Measurements from ENCODE around the gene ZNF157.
A peak's percentile ranks its signal among the peaks of the same experiment; 100 is the strongest.
"Not testable (repeated sequence)": the region's sequence is repeated elsewhere in the genome, so short reads cannot be mapped to it uniquely, and the experiment has no call there.

Gene ZNF157

GRCh38 chrX:47370278-47370677 is at the start of gene ZNF157:
Gene ZNF157 (plus strand): TSS chrX:47370578. CDS start chrX:47370669, 91 bp downstream.
- Mint-ChIP-seq H3K27ac (no peak within 1 kb of the TSS), H3K27me3 (no peaks in the 10 kb centered on the region), H3K4me1 (ENCODE audit: low read depth) (peaks cover 13% of the 10 kb centered on the region), H3K4me3 (no peak within 1 kb of the TSS), H3K9me3 (ENCODE audit: low read depth) (no peaks in the 10 kb centered on the region), H3K36me3 (no peaks in the 10 kb centered on the region)

GRCh38 chrX:47321386-47321785 is 49.0 kb upstream of the ZNF157 start:
- no peak overlapping the region for H3K27ac Mint-ChIP-seq
- no peak overlapping the region for H3K4me3 Mint-ChIP-seq
- H3K27me3 Mint-ChIP-seq: no peaks in the 10 kb centered on the region
- H3K9me3 Mint-ChIP-seq (ENCODE audit: low read depth): no peaks in the 10 kb centered on the region
- H3K4me1 Mint-ChIP-seq (ENCODE audit: low read depth): no peaks in the 10 kb centered on the region
- H3K36me3 Mint-ChIP-seq: no peaks in the 10 kb centered on the region

- no peak overlapping the region for H3K4me3 Mint-ChIP-seq
- no peaks in the 10 kb centered on the region for H3K36me3 Mint-ChIP-seq
- H3K9me3 Mint-ChIP-seq (ENCODE audit: low read depth): no peaks in the 10 kb centered on the region
- H3K4me1 Mint-ChIP-seq (ENCODE audit: low read depth): no peaks in the 10 kb centered on the region
- no peaks in the 10 kb centered on the region for H3K27me3 Mint-ChIP-seq
- no peak overlapping the region for H3K27ac Mint-ChIP-seq
Observed at GRCh38 chrX:47321823-47322371, 48.5 kb upstream of the ZNF157 start.

- Mint-ChIP-seq H3K27ac (no peak overlapping the region), H3K4me1 (ENCODE audit: low read depth) (no peaks in the 10 kb centered on the region), H3K9me3 (ENCODE audit: low read depth) (no peaks in the 10 kb centered on the region), H3K36me3 (no peaks in the 10 kb centered on the region), H3K27me3 (no peaks in the 10 kb centered on the region), H3K4me3 (no peak overlapping the region)
Observed at GRCh38 chrX:47327902-47328301, 42.5 kb upstream of the ZNF157 start.

GRCh38 chrX:47332729-47333128 is 37.6 kb upstream of the ZNF157 start:
- not testable (repeated sequence) for H3K36me3 Mint-ChIP-seq; H3K9me3 Mint-ChIP-seq (ENCODE audit: low read depth); H3K4me3 Mint-ChIP-seq; H3K27me3 Mint-ChIP-seq; H3K27ac Mint-ChIP-seq; H3K4me1 Mint-ChIP-seq (ENCODE audit: low read depth)

- Mint-ChIP-seq H3K9me3 (ENCODE audit: low read depth) (no peaks in the 10 kb centered on the region), H3K4me1 (ENCODE audit: low read depth) (no peaks in the 10 kb centered on the region), H3K36me3 (no peaks in the 10 kb centered on the region), H3K4me3 (no peak overlapping the region), H3K27ac (no peak overlapping the region), H3K27me3 (no peaks in the 10 kb centered on the region)
Observed at GRCh38 chrX:47351706-47352105, 18.7 kb upstream of the ZNF157 start.

- Mint-ChIP-seq H3K27ac (peak overlapping the region; percentile 89), H3K9me3 (ENCODE audit: low read depth) (no peaks in the 10 kb centered on the region), H3K36me3 (no peaks in the 10 kb centered on the region), H3K4me1 (ENCODE audit: low read depth) (peaks cover 16% of the 10 kb centered on the region), H3K27me3 (no peaks in the 10 kb centered on the region), H3K4me3 (peak overlapping the region; percentile 69)
Observed at GRCh38 chrX:47358387-47359065, 11.9 kb upstream of the ZNF157 start.

GRCh38 chrX:47360423-47361179 is 9.8 kb upstream of the ZNF157 start:
- Mint-ChIP-seq H3K4me1 (ENCODE audit: low read depth) (peaks cover 16% of the 10 kb centered on the region), H3K27ac (no peak overlapping the region), H3K4me3 (no peak overlapping the region), H3K27me3 (no peaks in the 10 kb centered on the region), H3K36me3 (no peaks in the 10 kb centered on the region), H3K9me3 (ENCODE audit: low read depth) (no peaks in the 10 kb centered on the region)

GRCh38 chrX:47361538-47362511 is 8.6 kb upstream of the ZNF157 start:
- Mint-ChIP-seq H3K4me1 (ENCODE audit: low read depth) (peaks cover 25% of the 10 kb centered on the region), H3K4me3 (no peak overlapping the region), H3K27ac (no peak overlapping the region), H3K36me3 (no peaks in the 10 kb centered on the region), H3K9me3 (ENCODE audit: low read depth) (no peaks in the 10 kb centered on the region), H3K27me3 (no peaks in the 10 kb centered on the region)

GRCh38 chrX:47366041-47366722 is 4.2 kb upstream of the ZNF157 start:
- peaks cover 16% of the 10 kb centered on the region for H3K4me1 Mint-ChIP-seq (ENCODE audit: low read depth)
- no peaks in the 10 kb centered on the region for H3K36me3 Mint-ChIP-seq

GRCh38 chrX:47373198-47373597 is 2.8 kb downstream of the ZNF157 start:
- H3K36me3 Mint-ChIP-seq: peaks cover 2% of the 10 kb centered on the region
- H3K4me1 Mint-ChIP-seq (ENCODE audit: low read depth): peaks cover 3% of the 10 kb centered on the region
- no peak overlapping the region for H3K4me3 Mint-ChIP-seq
- no peaks in the 10 kb centered on the region for H3K27me3 Mint-ChIP-seq
- H3K27ac Mint-ChIP-seq: no peak overlapping the region
- H3K9me3 Mint-ChIP-seq (ENCODE audit: low read depth): no peaks in the 10 kb centered on the region

More at GRCh38 chrX:47366041-47366722, 4.2 kb upstream of the ZNF157 start:
- Mint-ChIP-seq H3K4me3 (peak overlapping the region; percentile 93), H3K9me3 (ENCODE audit: low read depth) (no peaks in the 10 kb centered on the region), H3K27me3 (no peaks in the 10 kb centered on the region), H3K27ac (peak overlapping the region; percentile 96)

GRCh38 chrX:47380268-47380667 is 9.9 kb downstream of the ZNF157 start:
- peaks cover 2% of the 10 kb centered on the region for H3K36me3 Mint-ChIP-seq
- peaks cover 25% of the 10 kb centered on the region for H3K4me1 Mint-ChIP-seq (ENCODE audit: low read depth)
- no peaks in the 10 kb centered on the region for H3K27me3 Mint-ChIP-seq
- no peaks in the 10 kb centered on the region for H3K9me3 Mint-ChIP-seq (ENCODE audit: low read depth)
- H3K27ac Mint-ChIP-seq: peak overlapping the region; percentile 88
- peak overlapping the region; percentile 79 for H3K4me3 Mint-ChIP-seq

- H3K27ac Mint-ChIP-seq; H3K36me3 Mint-ChIP-seq; H3K27me3 Mint-ChIP-seq; H3K9me3 Mint-ChIP-seq (ENCODE audit: low read depth): not testable (repeated sequence)
- peaks cover 25% of the 10 kb centered on the region for H3K4me1 Mint-ChIP-seq (ENCODE audit: low read depth)
- peak overlapping the region; percentile 70 for H3K4me3 Mint-ChIP-seq
Observed at GRCh38 chrX:47380837-47381236, 10.5 kb downstream of the ZNF157 start.

- H3K4me1 Mint-ChIP-seq (ENCODE audit: low read depth): peaks cover 25% of the 10 kb centered on the region
- no peaks in the 10 kb centered on the region for H3K36me3 Mint-ChIP-seq
- H3K9me3 Mint-ChIP-seq (ENCODE audit: low read depth): no peaks in the 10 kb centered on the region
- no peak overlapping the region for H3K27ac Mint-ChIP-seq
- H3K27me3 Mint-ChIP-seq: no peaks in the 10 kb centered on the region
- no peak overlapping the region for H3K4me3 Mint-ChIP-seq
Observed at GRCh38 chrX:47384502-47384901, 14.1 kb downstream of the ZNF157 start.

Data from activated naive CD8-positive, alpha-beta T cell (primary cell).